ENCODE data around the gene RIN1.
A peak's percentile ranks its signal among the peaks of the same experiment; 100 is the strongest.

GRCh38 chr11:66363187-66363601, 27.0 kb upstream of the RIN1 start:
- TF ChIP-seq CTCF (IDR thresholded peaks at IDR 0.05 in 8 of 11, conservative IDR thresholded peaks at IDR 0.05 in 3 of 11), result no peak
- no peak for TF ChIP-seq POLR2A (IDR thresholded peaks at IDR 0.05)
- peak in 2 of 3 donors; percentile 15 to 44 for TF ChIP-seq POLR2AphosphoS5 (IDR thresholded peaks at IDR 0.05)
